Measurements from ENCODE around the gene MTNR1B. TPM values are rescaled to one million over a fixed set of nuclear protein-coding genes. Genes with fewer than 3 reads are reported as not detected.

The MTNR1B gene
- total RNA-seq, 1 donor from 2014 or later, result not detected

GRCh38 chr11:92977401-92977800, 8.0 kb downstream of the MTNR1B start:
- Histone ChIP-seq H3K27me3 (ENCODE audit: control insufficient read depth, insufficient read depth, low read length) (no peaks in the 10 kb centered on the region), H3K4me3 (ENCODE audit: low read depth, low read length) (no peak overlapping the region), H3K36me3 (ENCODE audit: control insufficient read depth, insufficient read depth, low read length) (no peaks in the 10 kb centered on the region)
- FAIRE-seq, result no peak
- DNase-seq (ENCODE audit: low read depth), result no peak
- no peak for TF ChIP-seq CTCF (IDR thresholded peaks at IDR 0.05; ENCODE audit: insufficient read depth, low read length, severe bottlenecking)

- FAIRE-seq (no peak), DNase-seq (ENCODE audit: low read depth) (peak; percentile 42)
- Histone ChIP-seq H3K27me3 (ENCODE audit: control insufficient read depth, insufficient read depth, low read length) (no peaks in the 10 kb centered on the region), H3K36me3 (ENCODE audit: control insufficient read depth, insufficient read depth, low read length) (no peaks in the 10 kb centered on the region), H3K4me3 (ENCODE audit: low read depth, low read length) (no peak overlapping the region)
- no peak for TF ChIP-seq CTCF (IDR thresholded peaks at IDR 0.05; ENCODE audit: insufficient read depth, low read length, severe bottlenecking)
Observed at GRCh38 chr11:92978271-92979111, 9.0 kb downstream of the MTNR1B start.

- no peaks in the 10 kb centered on the region for H3K36me3 ChIP-seq (ENCODE audit: control insufficient read depth, insufficient read depth, low read length)
- TF ChIP-seq CTCF (IDR thresholded peaks at IDR 0.05; ENCODE audit: insufficient read depth, low read length, severe bottlenecking), result no peak
- peak; percentile 73 for DNase-seq (ENCODE audit: low read depth)
- no peaks in the 10 kb centered on the region for H3K27me3 ChIP-seq (ENCODE audit: control insufficient read depth, insufficient read depth, low read length)
- no peak for FAIRE-seq
- no peak overlapping the region for H3K4me3 ChIP-seq (ENCODE audit: low read depth, low read length)
Observed at GRCh38 chr11:92979176-92979575, 9.7 kb downstream of the MTNR1B start.

GRCh38 chr11:92980312-92980711, 10.9 kb downstream of the MTNR1B start:
- peak; percentile 65 for DNase-seq (ENCODE audit: low read depth)
- Histone ChIP-seq H3K4me3 (ENCODE audit: low read depth, low read length) (no peak overlapping the region), H3K36me3 (ENCODE audit: control insufficient read depth, insufficient read depth, low read length) (no peaks in the 10 kb centered on the region), H3K27me3 (ENCODE audit: control insufficient read depth, insufficient read depth, low read length) (no peaks in the 10 kb centered on the region)
- FAIRE-seq, result peak; percentile 55
- TF ChIP-seq CTCF (IDR thresholded peaks at IDR 0.05; ENCODE audit: insufficient read depth, low read length, severe bottlenecking), result no peak

- FAIRE-seq, result no peak
- Histone ChIP-seq H3K36me3 (ENCODE audit: control insufficient read depth, insufficient read depth, low read length) (no peaks in the 10 kb centered on the region), H3K27me3 (ENCODE audit: control insufficient read depth, insufficient read depth, low read length) (no peaks in the 10 kb centered on the region), H3K4me3 (ENCODE audit: low read depth, low read length) (no peak overlapping the region)
- TF ChIP-seq CTCF (IDR thresholded peaks at IDR 0.05; ENCODE audit: insufficient read depth, low read length, severe bottlenecking), result no peak
- DNase-seq (ENCODE audit: low read depth), result no peak
Observed at GRCh38 chr11:92981508-92982043, 12.1 kb downstream of the MTNR1B start.
